Gastrocnemius medialis (tissue), 4 donors: ENCODE results near the gene VTI1A.

Source experiments
- CTCF ChIP-seq, 5 experiments: fragments of 450-650 bp in 3 of 5; fragments of 200-600 bp in 2 of 5; sonication (generic) in 2 of 5; IDR thresholded peaks in 4 of 5; conservative IDR thresholded peaks in 1 of 5; 1 replicate in 4 of 5; 2 replicates in 1 of 5; pipeline ENCODE4 v1.5.1; 2016 to 2019; ENCODE audit warnings: antibody characterized with exemption in 5 of 5, mild to moderate bottlenecking in 3 of 5, moderate library complexity in 3 of 5
- POLR2A ChIP-seq, 2 donors: fragments of 450-650 bp; IDR thresholded peaks; one replicate each; pipeline ENCODE4 v1.6.1; 2017; ENCODE audit warnings: antibody characterized with exemption in 2 of 2, mild to moderate bottlenecking in 2 of 2, moderate library complexity in 2 of 2

- TF ChIP-seq POLR2A (IDR thresholded peaks at IDR 0.05) (no peak), CTCF (IDR thresholded peaks at IDR 0.05 in 4 of 5, conservative IDR thresholded peaks at IDR 0.05 in 1 of 5) (no peak)
Measured at GRCh38 chr10:112507046-112507445, 60.0 kb downstream of the VTI1A start.
